Glutamatergic neuron (in vitro differentiated cells): ENCODE data around the gene LRCH1. TPM values are rescaled to one million over a fixed set of nuclear protein-coding genes. Genes with fewer than 3 reads are reported as not detected.

ENCODE experiments used
- DNase-seq: peaks from one replicate; pipeline ENCODE4 v3.0.0; 2022
- H3K27ac Mint-ChIP-seq: one replicate; pipeline ENCODE4 v1.8.0; 2020; ENCODE audit warnings: mild to moderate bottlenecking, mixed read lengths, inconsistent platforms; ENCODE audit not compliant: unreplicated experiment
- H3K27me3 Mint-ChIP-seq: one replicate; pipeline ENCODE4 v1.8.0; 2020; ENCODE audit warnings: mild to moderate bottlenecking, moderate library complexity, mixed read lengths, inconsistent platforms; ENCODE audit not compliant: unreplicated experiment
- H3K36me3 Mint-ChIP-seq: one replicate; pipeline ENCODE4 v1.8.0; 2020; ENCODE audit warnings: mild to moderate bottlenecking, mixed read lengths, inconsistent platforms; ENCODE audit not compliant: unreplicated experiment
- H3K4me1 Mint-ChIP-seq: one replicate; pipeline ENCODE4 v1.8.0; 2020; ENCODE audit warnings: mild to moderate bottlenecking, low read depth, mixed read lengths, inconsistent platforms; ENCODE audit not compliant: unreplicated experiment
- H3K4me3 Mint-ChIP-seq: one replicate; pipeline ENCODE4 v1.8.0; 2020; ENCODE audit warnings: mild to moderate bottlenecking, mixed read lengths, inconsistent platforms; ENCODE audit not compliant: unreplicated experiment
- H3K9me3 Mint-ChIP-seq: one replicate; pipeline ENCODE4 v1.8.0; 2020; ENCODE audit warnings: mild to moderate bottlenecking, moderate library complexity, mixed read lengths, inconsistent platforms; ENCODE audit not compliant: unreplicated experiment
- CTCF ChIP-seq: fragments of 200-600 bp; sonication (generic); IDR thresholded peaks from one replicate; pipeline ENCODE4 v1.5.0; 2021; ENCODE audit not compliant: partially characterized antibody, unreplicated experiment
- total RNA-seq: library from RNA; stranded (reverse); fragmentation: NEBNext Ultra II Directional; extraction: Animal tissue kit (Norgen Biotek cat#: 25700); gene quantifications from one replicate; pipeline ENCODE4 v1.2.1, GENCODE V29; 2021; ENCODE audit not compliant: unreplicated experiment

The LRCH1 gene
- total RNA-seq, 1 donor from 2014 or later: 40.6 TPM

GRCh38 chr13:46736541-46737310 is 183.8 kb downstream of the LRCH1 start:
- DNase-seq: no peak
- TF ChIP-seq CTCF: no peak
- H3K27me3 Mint-ChIP-seq: no peaks in the 10 kb centered on the region

GRCh38 chr13:46738055-46738454 is 185.1 kb downstream of the LRCH1 start:
- Mint-ChIP-seq H3K4me1 (peaks cover 15% of the 10 kb centered on the region), H3K36me3 (no peaks in the 10 kb centered on the region), H3K27ac (no peak overlapping the region), H3K9me3 (no peaks in the 10 kb centered on the region), H3K4me3 (no peak overlapping the region), H3K27me3 (no peaks in the 10 kb centered on the region)
- DNase-seq: no peak
- TF ChIP-seq CTCF: no peak

More at GRCh38 chr13:46736541-46737310, 183.8 kb downstream of the LRCH1 start:
- no peak overlapping the region for H3K4me3 Mint-ChIP-seq
- H3K36me3 Mint-ChIP-seq: peaks cover 3% of the 10 kb centered on the region
- H3K27ac Mint-ChIP-seq: no peak overlapping the region
- H3K9me3 Mint-ChIP-seq: no peaks in the 10 kb centered on the region
- peaks cover 15% of the 10 kb centered on the region for H3K4me1 Mint-ChIP-seq

- H3K27me3 Mint-ChIP-seq: no peaks in the 10 kb centered on the region
- no peak for DNase-seq
- no peak for TF ChIP-seq CTCF
- H3K9me3 Mint-ChIP-seq: no peaks in the 10 kb centered on the region
- H3K4me3 Mint-ChIP-seq: no peak overlapping the region
- H3K36me3 Mint-ChIP-seq: no peaks in the 10 kb centered on the region
- no peak overlapping the region for H3K27ac Mint-ChIP-seq
- peaks cover 15% of the 10 kb centered on the region for H3K4me1 Mint-ChIP-seq
These were observed 185.8 kb downstream of the LRCH1 start for GRCh38 chr13:46738766-46739165.

GRCh38 chr13:46739447-46740098 is 186.6 kb downstream of the LRCH1 start:
- no peak overlapping the region for H3K4me3 Mint-ChIP-seq
- no peaks in the 10 kb centered on the region for H3K9me3 Mint-ChIP-seq
- no peaks in the 10 kb centered on the region for H3K36me3 Mint-ChIP-seq
- DNase-seq: no peak
- H3K27me3 Mint-ChIP-seq: no peaks in the 10 kb centered on the region
- peaks cover 14% of the 10 kb centered on the region for H3K4me1 Mint-ChIP-seq
- TF ChIP-seq CTCF: no peak
- H3K27ac Mint-ChIP-seq: peak overlapping the region; percentile 64

GRCh38 chr13:46743191-46743590 is 190.2 kb downstream of the LRCH1 start:
- Mint-ChIP-seq H3K27me3 (no peaks in the 10 kb centered on the region), H3K4me1 (peaks cover 9% of the 10 kb centered on the region)

More at GRCh38 chr13:46743191-46743590, 190.2 kb downstream of the LRCH1 start:
- Mint-ChIP-seq H3K4me3 (no peak overlapping the region), H3K9me3 (no peaks in the 10 kb centered on the region), H3K27ac (no peak overlapping the region), H3K36me3 (peaks cover 12% of the 10 kb centered on the region)
- DNase-seq: no peak
- TF ChIP-seq CTCF: no peak
